ENCODE results near the gene TNIK. TPM values are rescaled to one million over a fixed set of nuclear protein-coding genes. Genes with fewer than 3 reads are reported as not detected.

Gene TNIK
- total RNA-seq, 1 experiment from 2014 or later = 22.4 TPM

DNA sequence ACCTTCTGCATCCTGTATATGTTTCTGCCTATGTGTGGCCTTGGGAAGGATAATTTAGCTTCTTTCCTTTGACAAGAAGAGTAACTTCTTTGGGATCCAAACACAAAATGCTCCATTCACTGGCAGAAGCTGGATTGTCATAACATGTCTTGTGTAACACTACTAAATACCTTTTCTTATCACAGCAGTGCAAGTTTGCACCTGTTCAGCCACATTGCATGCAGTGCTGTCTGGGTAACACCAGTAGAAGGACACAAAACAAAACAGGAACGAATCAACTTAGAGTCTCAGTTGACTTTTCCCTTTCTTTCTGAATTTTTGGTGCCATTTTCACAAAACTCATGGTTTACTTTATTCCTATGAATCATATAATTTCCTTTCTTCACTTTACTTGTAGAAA, 43.6 kb upstream of the TNIK start:
- Mint-ChIP-seq H3K9me3 (ENCODE audit: unreplicated experiment) (no peaks in the 10 kb centered on the region), H3K36me3 (ENCODE audit: insufficient read depth, unreplicated experiment) (no peaks in the 10 kb centered on the region), H3K27me3 (ENCODE audit: insufficient read depth, unreplicated experiment) (no peaks in the 10 kb centered on the region), H3K27ac (ENCODE audit: unreplicated experiment) (no peak overlapping the region), H3K4me1 (ENCODE audit: low read depth, unreplicated experiment) (no peaks in the 10 kb centered on the region), H3K4me3 (ENCODE audit: unreplicated experiment) (no peak overlapping the region)
- Histone ChIP-seq H3K4me1 (no peaks in the 10 kb centered on the region), H3K27me3 (replicated peaks; ENCODE audit: control insufficient read depth, insufficient read depth, low read length) (no peaks in the 10 kb centered on the region), H3K36me3 (ENCODE audit: control insufficient read depth, insufficient read depth, low read length) (no peaks in the 10 kb centered on the region), H3K4me3 (ENCODE audit: low read depth, low read length) (no peak overlapping the region), H3K9me3 (0 out of 2 replicates have a peak, but pooled peaks cover 5% of the 10 kb centered on the region)
- POLR2A ChIA-PET = no interaction called here
- BruUV-seq (replicated peaks) = no TSS peak
- CTCF ChIA-PET = no interaction called here
- no peak for DNase-seq
- TF ChIP-seq, protein P1, sequence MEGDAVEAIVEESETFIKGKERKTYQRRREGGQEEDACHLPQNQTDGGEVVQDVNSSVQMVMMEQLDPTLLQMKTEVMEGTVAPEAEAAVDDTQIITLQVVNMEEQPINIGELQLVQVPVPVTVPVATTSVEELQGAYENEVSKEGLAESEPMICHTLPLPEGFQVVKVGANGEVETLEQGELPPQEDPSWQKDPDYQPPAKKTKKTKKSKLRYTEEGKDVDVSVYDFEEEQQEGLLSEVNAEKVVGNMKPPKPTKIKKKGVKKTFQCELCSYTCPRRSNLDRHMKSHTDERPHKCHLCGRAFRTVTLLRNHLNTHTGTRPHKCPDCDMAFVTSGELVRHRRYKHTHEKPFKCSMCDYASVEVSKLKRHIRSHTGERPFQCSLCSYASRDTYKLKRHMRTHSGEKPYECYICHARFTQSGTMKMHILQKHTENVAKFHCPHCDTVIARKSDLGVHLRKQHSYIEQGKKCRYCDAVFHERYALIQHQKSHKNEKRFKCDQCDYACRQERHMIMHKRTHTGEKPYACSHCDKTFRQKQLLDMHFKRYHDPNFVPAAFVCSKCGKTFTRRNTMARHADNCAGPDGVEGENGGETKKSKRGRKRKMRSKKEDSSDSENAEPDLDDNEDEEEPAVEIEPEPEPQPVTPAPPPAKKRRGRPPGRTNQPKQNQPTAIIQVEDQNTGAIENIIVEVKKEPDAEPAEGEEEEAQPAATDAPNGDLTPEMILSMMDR (IDR thresholded peaks at IDR 0.05; ENCODE audit: insufficient read depth in 1 of 2, low read depth in 1 of 2, low read length in 1 of 2, severe bottlenecking in 1 of 2, unreplicated experiment in 1 of 2) = no peak
- intact Hi-C loops (cut with micrococcal nuclease; ENCODE audit: unreplicated experiment) = no loop called here

DNA sequence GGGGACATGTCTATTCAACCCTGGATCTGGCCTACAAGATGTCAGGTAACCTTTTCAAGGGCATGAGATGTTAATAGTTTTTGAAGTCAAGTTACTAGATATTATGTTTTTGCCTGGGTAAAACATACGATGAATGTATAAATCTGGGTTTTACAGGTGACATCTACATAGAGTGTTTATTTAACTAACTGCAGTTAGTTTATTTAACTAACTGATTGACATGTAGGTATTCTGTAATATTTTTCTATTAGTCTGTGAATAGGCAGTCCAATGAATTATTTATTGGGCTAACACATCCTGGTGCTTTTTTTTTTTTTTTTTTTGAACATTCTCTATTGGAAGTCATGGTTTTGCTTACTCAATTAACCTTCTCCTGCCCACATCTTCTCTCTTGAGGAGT, 38.7 kb upstream of the TNIK start:
- BruUV-seq (replicated peaks) = no TSS peak
- H3K9me3 ChIP-seq = no peaks in the 10 kb centered on the region
- no peak for DNase-seq
- H3K4me3 ChIP-seq (ENCODE audit: low read depth, low read length) = no peak overlapping the region
- no peaks in the 10 kb centered on the region for H3K27me3 ChIP-seq (replicated peaks; ENCODE audit: control insufficient read depth, insufficient read depth, low read length)
- H3K36me3 ChIP-seq (ENCODE audit: control insufficient read depth, insufficient read depth, low read length) = no peaks in the 10 kb centered on the region
- no peaks in the 10 kb centered on the region for H3K4me1 ChIP-seq
- H3K4me3 Mint-ChIP-seq (ENCODE audit: unreplicated experiment) = no peak overlapping the region
- no peaks in the 10 kb centered on the region for H3K9me3 Mint-ChIP-seq (ENCODE audit: unreplicated experiment)
- no peak overlapping the region for H3K27ac Mint-ChIP-seq (ENCODE audit: unreplicated experiment)
- no peaks in the 10 kb centered on the region for H3K4me1 Mint-ChIP-seq (ENCODE audit: low read depth, unreplicated experiment)
- intact Hi-C loops (cut with micrococcal nuclease; ENCODE audit: unreplicated experiment) = no loop called here
- TF ChIP-seq, protein P1 (IDR thresholded peaks at IDR 0.05; ENCODE audit: insufficient read depth in 1 of 2, low read depth in 1 of 2, low read length in 1 of 2, severe bottlenecking in 1 of 2, unreplicated experiment in 1 of 2) = no peak
- POLR2A ChIA-PET = no interaction called here
- H3K36me3 Mint-ChIP-seq (ENCODE audit: insufficient read depth, unreplicated experiment) = no peaks in the 10 kb centered on the region
- no peaks in the 10 kb centered on the region for H3K27me3 Mint-ChIP-seq (ENCODE audit: insufficient read depth, unreplicated experiment)
- CTCF ChIA-PET = no interaction called here

DNA sequence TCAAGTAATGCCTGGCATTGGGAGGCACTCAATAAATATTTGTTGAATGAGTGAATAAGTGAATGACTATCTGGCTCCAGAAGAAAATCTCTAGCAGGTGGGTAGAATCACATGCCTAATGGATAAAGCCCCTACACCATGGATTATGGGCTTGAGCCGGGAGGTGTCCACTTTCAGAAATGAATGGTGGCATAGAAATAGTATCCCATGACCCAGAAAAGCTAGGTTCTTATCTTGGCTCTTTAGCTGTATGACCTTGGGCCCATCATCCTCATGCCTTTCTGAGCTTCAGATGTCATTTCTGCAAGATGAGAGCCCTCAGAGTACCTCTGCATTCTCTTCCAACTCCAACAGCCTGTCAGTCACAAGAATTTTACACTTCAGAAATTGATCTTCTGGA, 37.3 kb upstream of the TNIK start:
- ChIA-PET POLR2A (no interaction called here), CTCF (no interaction called here)
- H3K27me3 ChIP-seq (replicated peaks; ENCODE audit: control insufficient read depth, insufficient read depth, low read length) = no peaks in the 10 kb centered on the region
- H3K4me1 ChIP-seq = no peaks in the 10 kb centered on the region
- no peak for DNase-seq
- TF ChIP-seq, protein P1 (IDR thresholded peaks at IDR 0.05; ENCODE audit: insufficient read depth in 1 of 2, low read depth in 1 of 2, low read length in 1 of 2, severe bottlenecking in 1 of 2, unreplicated experiment in 1 of 2) = no peak
- Mint-ChIP-seq H3K4me3 (ENCODE audit: unreplicated experiment) (no peak overlapping the region), H3K4me1 (ENCODE audit: low read depth, unreplicated experiment) (no peaks in the 10 kb centered on the region), H3K27me3 (ENCODE audit: insufficient read depth, unreplicated experiment) (no peaks in the 10 kb centered on the region), H3K9me3 (ENCODE audit: unreplicated experiment) (no peaks in the 10 kb centered on the region), H3K36me3 (ENCODE audit: insufficient read depth, unreplicated experiment) (no peaks in the 10 kb centered on the region), H3K27ac (ENCODE audit: unreplicated experiment) (no peak overlapping the region)
- H3K4me3 ChIP-seq (ENCODE audit: low read depth, low read length) = no peak overlapping the region
- H3K36me3 ChIP-seq (ENCODE audit: control insufficient read depth, insufficient read depth, low read length) = no peaks in the 10 kb centered on the region
- H3K9me3 ChIP-seq = no peaks in the 10 kb centered on the region
- intact Hi-C loops (cut with micrococcal nuclease; ENCODE audit: unreplicated experiment) = no loop called here
- BruUV-seq (replicated peaks) = no TSS peak

All from Caco-2 (cell line).